ENCODE results near the gene REL. TPM values are rescaled to one million over a fixed set of nuclear protein-coding genes. Genes with fewer than 3 reads are reported as not detected.

Gene REL
- total RNA-seq, 1 experiment from 2014 or later: 11.5 TPM

- no TSS peak for BruUV-seq (replicated peaks)
- no peaks in the 10 kb centered on the region for H3K27me3 ChIP-seq (replicated peaks; ENCODE audit: insufficient read depth, low read depth, low read length, poor library complexity)
- H3K9me3 ChIP-seq (ENCODE audit: low read depth, low read length, poor library complexity, severe bottlenecking): no peaks in the 10 kb centered on the region
- no peak overlapping the region for H3K4me3 ChIP-seq (ENCODE audit: low read depth, low read length, poor library complexity, severe bottlenecking)
- H3K27ac ChIP-seq (ENCODE audit: low read depth, low read length, poor library complexity, severe bottlenecking): no peak overlapping the region
- POLR2A ChIA-PET (ENCODE audit: low non-redundant PET): no interaction called here
- intact Hi-C loops (cut with micrococcal nuclease; ENCODE audit: unreplicated experiment): no loop called here
- TF ChIP-seq CTCF (conservative IDR thresholded peaks at IDR 0.05; ENCODE audit: low read depth, low read length): no peak
- TF ChIP-seq EZH2 (IDR thresholded peaks at IDR 0.05; ENCODE audit: borderline replicate concordance, low read depth, low read length, poor library complexity, severe bottlenecking): no peak
- CTCF ChIA-PET: no interaction called here
- DNase-seq (ENCODE audit: low spot score): no peak
- no peaks in the 10 kb centered on the region for H3K36me3 ChIP-seq (ENCODE audit: insufficient read depth, low read length, poor library complexity, severe bottlenecking)
- no peaks in the 10 kb centered on the region for H3K4me1 ChIP-seq (ENCODE audit: insufficient read depth, low read length, poor library complexity, severe bottlenecking)
Measured at GRCh38 chr2:60954139-60954538, 72.8 kb downstream of the REL start.

GRCh38 chr2:60957224-60957623 is 75.8 kb downstream of the REL start:
- BruUV-seq (replicated peaks): no TSS peak

GRCh38 chr2:60957643-60958042 is 76.3 kb downstream of the REL start:
- H3K27me3 ChIP-seq (replicated peaks; ENCODE audit: insufficient read depth, low read depth, low read length, poor library complexity): no peaks in the 10 kb centered on the region
- no peak overlapping the region for H3K4me3 ChIP-seq (ENCODE audit: low read depth, low read length, poor library complexity, severe bottlenecking)
- no TSS peak for BruUV-seq (replicated peaks)
- H3K36me3 ChIP-seq (ENCODE audit: insufficient read depth, low read length, poor library complexity, severe bottlenecking): no peaks in the 10 kb centered on the region
- POLR2A ChIA-PET (ENCODE audit: low non-redundant PET): no interaction called here
- TF ChIP-seq CTCF (conservative IDR thresholded peaks at IDR 0.05; ENCODE audit: low read depth, low read length) (no peak), EZH2 (IDR thresholded peaks at IDR 0.05; ENCODE audit: borderline replicate concordance, low read depth, low read length, poor library complexity, severe bottlenecking) (no peak)
- no peaks in the 10 kb centered on the region for H3K4me1 ChIP-seq (ENCODE audit: insufficient read depth, low read length, poor library complexity, severe bottlenecking)
- CTCF ChIA-PET: no interaction called here
- DNase-seq (ENCODE audit: low spot score): no peak
- H3K9me3 ChIP-seq (ENCODE audit: low read depth, low read length, poor library complexity, severe bottlenecking): no peaks in the 10 kb centered on the region
- no peak overlapping the region for H3K27ac ChIP-seq (ENCODE audit: low read depth, low read length, poor library complexity, severe bottlenecking)
- intact Hi-C loops (cut with micrococcal nuclease; ENCODE audit: unreplicated experiment): no loop called here

More at GRCh38 chr2:60957224-60957623, 75.8 kb downstream of the REL start:
- POLR2A ChIA-PET (ENCODE audit: low non-redundant PET): interaction anchor here (0.6 kb wide), 1 partner anchor 75 kb away, joined by 4 read pairs; no protein-coding TSS in a partner anchor
- no peak overlapping the region for H3K27ac ChIP-seq (ENCODE audit: low read depth, low read length, poor library complexity, severe bottlenecking)
- no peaks in the 10 kb centered on the region for H3K27me3 ChIP-seq (replicated peaks; ENCODE audit: insufficient read depth, low read depth, low read length, poor library complexity)
- no peak overlapping the region for H3K4me3 ChIP-seq (ENCODE audit: low read depth, low read length, poor library complexity, severe bottlenecking)
- H3K36me3 ChIP-seq (ENCODE audit: insufficient read depth, low read length, poor library complexity, severe bottlenecking): no peaks in the 10 kb centered on the region
- no peak for TF ChIP-seq CTCF (conservative IDR thresholded peaks at IDR 0.05; ENCODE audit: low read depth, low read length)
- no peak for TF ChIP-seq EZH2 (IDR thresholded peaks at IDR 0.05; ENCODE audit: borderline replicate concordance, low read depth, low read length, poor library complexity, severe bottlenecking)
- DNase-seq (ENCODE audit: low spot score): peak; percentile 14
- CTCF ChIA-PET: no interaction called here
- no peaks in the 10 kb centered on the region for H3K4me1 ChIP-seq (ENCODE audit: insufficient read depth, low read length, poor library complexity, severe bottlenecking)
- no peaks in the 10 kb centered on the region for H3K9me3 ChIP-seq (ENCODE audit: low read depth, low read length, poor library complexity, severe bottlenecking)
- intact Hi-C loops (cut with micrococcal nuclease; ENCODE audit: unreplicated experiment): no loop called here

All from A673 (cell line).